ENCODE results near the gene KNDC1. TPM values are rescaled to one million over a fixed set of nuclear protein-coding genes. Genes with fewer than 3 reads are reported as not detected.

KNDC1 gene
- total RNA-seq, 2 donors from 2014 or later = 0.29 to 0.32 TPM

GRCh38 chr10:133184591-133185244 is 24.7 kb downstream of the KNDC1 start:
- Histone ChIP-seq H3K4me1 (no peaks in the 10 kb centered on the region), H3K27ac (no peak overlapping the region), H3K9me3 (no peaks in the 10 kb centered on the region), H3K36me3 (no peaks in the 10 kb centered on the region), H3K9ac (ENCODE audit: low read depth in 2 of 2, low read length in 2 of 2) (no peak overlapping the region), H3K4me3 (no peak overlapping the region), H3K27me3 (no peaks in the 10 kb centered on the region)
- TF ChIP-seq CTCF (IDR thresholded peaks at IDR 0.05) = no peak
- no peak for DNase-seq
- intact Hi-C loops (cut with DNase I) = no loop called here

DNA sequence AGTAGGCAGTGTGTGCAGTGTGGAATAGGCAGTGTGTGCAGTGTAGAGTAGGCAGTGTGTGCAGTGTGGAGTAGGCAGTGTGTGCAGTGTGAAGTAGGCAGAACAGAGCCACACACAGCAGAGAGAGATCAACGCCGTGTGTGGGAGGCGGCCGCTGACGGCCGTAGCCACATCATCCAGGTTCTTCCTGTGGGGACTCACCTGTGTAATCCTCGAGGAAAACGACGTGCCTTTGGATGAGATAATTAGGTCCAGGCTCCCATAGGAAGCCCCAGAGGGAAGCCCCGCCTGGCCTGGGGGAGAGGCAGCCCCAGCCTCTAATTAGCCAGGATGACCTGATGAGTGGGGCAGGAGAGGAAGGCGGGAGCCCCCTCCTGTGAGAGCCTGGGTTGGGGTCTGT is 25.4 kb downstream of the KNDC1 start:
- Histone ChIP-seq H3K27ac (no peak overlapping the region), H3K36me3 (no peaks in the 10 kb centered on the region), H3K9me3 (no peaks in the 10 kb centered on the region), H3K9ac (ENCODE audit: low read depth in 2 of 2, low read length in 2 of 2) (no peak overlapping the region), H3K4me3 (no peak overlapping the region), H3K27me3 (no peaks in the 10 kb centered on the region), H3K4me1 (no peaks in the 10 kb centered on the region)
- no peak for TF ChIP-seq CTCF (IDR thresholded peaks at IDR 0.05)
- intact Hi-C loops (cut with DNase I) = no loop called here
- DNase-seq = no peak

DNA sequence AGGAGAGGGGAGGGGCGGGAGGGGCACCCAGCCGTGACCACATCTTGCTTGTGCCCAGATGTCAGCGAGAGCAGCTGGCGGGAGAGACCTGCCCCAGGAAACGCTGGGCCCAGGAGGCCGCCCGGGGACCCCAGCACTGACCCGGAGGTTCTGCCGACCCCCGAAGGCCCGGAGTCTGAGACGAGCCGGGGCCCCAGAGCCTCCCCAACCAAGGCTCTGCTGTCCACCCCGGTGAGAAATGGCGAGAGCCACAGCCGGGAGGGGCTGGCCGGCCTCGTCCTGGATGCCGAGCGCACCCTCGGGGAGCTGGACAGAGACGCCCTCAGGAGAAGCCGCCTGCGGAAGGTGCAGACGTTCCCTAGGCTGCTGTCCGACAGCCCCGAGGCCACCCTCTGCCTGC is 25.9 kb downstream of the KNDC1 start:
- H3K27ac ChIP-seq = no peak overlapping the region
- H3K27me3 ChIP-seq = no peaks in the 10 kb centered on the region
- H3K36me3 ChIP-seq = no peaks in the 10 kb centered on the region
- H3K4me1 ChIP-seq = no peaks in the 10 kb centered on the region
- intact Hi-C loops (cut with DNase I) = no loop called here
- DNase-seq = no peak
- no peaks in the 10 kb centered on the region for H3K9me3 ChIP-seq
- no peak overlapping the region for H3K9ac ChIP-seq (ENCODE audit: low read depth in 2 of 2, low read length in 2 of 2)
- no peak overlapping the region for H3K4me3 ChIP-seq
- TF ChIP-seq CTCF (IDR thresholded peaks at IDR 0.05) = no peak

DNA sequence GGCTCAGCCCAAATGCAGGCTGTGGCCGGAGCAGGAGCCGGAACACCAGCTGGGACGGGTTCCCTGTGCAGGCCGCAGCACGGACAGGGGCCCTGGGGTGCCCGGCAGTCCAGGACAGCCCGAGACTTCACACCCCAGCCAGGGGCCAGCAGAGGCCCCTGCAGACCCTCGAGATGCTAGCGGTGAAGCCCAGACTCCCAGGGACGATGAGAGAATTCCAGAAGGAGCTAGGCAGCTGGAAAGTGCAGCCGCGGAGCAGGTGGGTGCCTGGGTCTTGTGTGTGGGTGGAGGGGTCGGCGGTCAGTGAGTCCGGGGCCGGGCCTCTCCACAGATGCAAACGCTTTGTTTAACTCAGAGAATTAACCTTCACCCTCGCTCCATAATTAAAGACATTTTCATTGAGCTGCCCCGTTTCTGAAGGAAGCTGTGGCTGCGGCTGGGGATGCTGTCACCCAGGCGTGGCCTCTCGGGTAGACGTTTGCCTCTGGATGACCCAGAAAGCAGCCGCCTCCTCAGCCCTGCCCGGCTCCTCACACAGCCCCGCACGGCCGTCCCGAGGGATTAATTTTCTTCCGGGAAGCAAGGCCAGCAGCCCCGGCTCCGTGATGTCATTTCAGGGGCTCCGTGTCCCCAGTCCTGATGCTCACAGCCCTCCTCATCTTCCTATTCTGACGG is 26.5 kb downstream of the KNDC1 start:
- Histone ChIP-seq H3K9me3 (no peaks in the 10 kb centered on the region), H3K4me1 (no peaks in the 10 kb centered on the region), H3K27me3 (no peaks in the 10 kb centered on the region), H3K27ac (no peak overlapping the region), H3K9ac (ENCODE audit: low read depth in 2 of 2, low read length in 2 of 2) (no peak overlapping the region), H3K4me3 (no peak overlapping the region), H3K36me3 (no peaks in the 10 kb centered on the region)
- intact Hi-C loops (cut with DNase I) = no loop called here
- TF ChIP-seq CTCF (IDR thresholded peaks at IDR 0.05) = no peak
- no peak for DNase-seq

GRCh38 chr10:133187091-133187905 is 27.3 kb downstream of the KNDC1 start:
- Histone ChIP-seq H3K27me3 (no peaks in the 10 kb centered on the region), H3K9ac (ENCODE audit: low read depth in 2 of 2, low read length in 2 of 2) (no peak overlapping the region), H3K4me1 (no peaks in the 10 kb centered on the region), H3K9me3 (no peaks in the 10 kb centered on the region), H3K4me3 (no peak overlapping the region), H3K36me3 (no peaks in the 10 kb centered on the region), H3K27ac (no peak overlapping the region)
- no peak for DNase-seq
- intact Hi-C loops (cut with DNase I) = no loop called here
- no peak for TF ChIP-seq CTCF (IDR thresholded peaks at IDR 0.05)

All from colonic mucosa (tissue), 4 donors.